GM18861 (cell line): ENCODE data around the gene CNKSR1.

Experiments
- ATAC-seq: cut with Tn5 transposase; IDR thresholded peaks from one replicate; pipeline ENCODE4 v1.9.1; 2021; ENCODE audit not compliant: unreplicated experiment

CNKSR1 gene

GRCh38 chr1:26184086-26184485 lies 6.8 kb downstream of the CNKSR1 start:
- ATAC-seq, result no peak

GRCh38 chr1:26184883-26185282 lies 7.6 kb downstream of the CNKSR1 start:
- ATAC-seq, result no peak

GRCh38 chr1:26187882-26188281 lies 10.6 kb downstream of the CNKSR1 start:
- no peak for ATAC-seq

- ATAC-seq, result no peak
These were observed 11.2 kb downstream of the CNKSR1 start for GRCh38 chr1:26188477-26188876.

- no peak for ATAC-seq
These were observed 12.0 kb downstream of the CNKSR1 start for GRCh38 chr1:26189331-26189730.

GRCh38 chr1:26189751-26190275 lies 12.5 kb downstream of the CNKSR1 start:
- no peak for ATAC-seq

- no peak for ATAC-seq
These were observed 13.2 kb downstream of the CNKSR1 start, which contains the start of gene CATSPER4 for GRCh38 chr1:26190373-26190987. Gene CATSPER4 (plus strand): TSS chr1:26190602. CDS start chr1:26190628, 26 bp downstream.

GRCh38 chr1:26191739-26192138 lies 14.4 kb downstream of the CNKSR1 start:
- ATAC-seq, result no peak

GRCh38 chr1:26195805-26196204 lies 18.5 kb downstream of the CNKSR1 start:
- ATAC-seq, result no peak

GRCh38 chr1:26197301-26197700 lies 20.0 kb downstream of the CNKSR1 start:
- ATAC-seq, result no peak

GRCh38 chr1:26197813-26198212 lies 20.5 kb downstream of the CNKSR1 start:
- no peak for ATAC-seq

GRCh38 chr1:26200413-26200812 lies 23.1 kb downstream of the CNKSR1 start:
- no peak for ATAC-seq

- no peak for ATAC-seq
These were observed 26.5 kb downstream of the CNKSR1 start for GRCh38 chr1:26203642-26204318.

- no peak for ATAC-seq
These were observed 33.0 kb downstream of the CNKSR1 start for GRCh38 chr1:26210147-26210870.

- ATAC-seq, result no peak
These were observed 35.4 kb downstream of the CNKSR1 start for GRCh38 chr1:26212726-26213125.

GRCh38 chr1:26213335-26213905 lies 36.1 kb downstream of the CNKSR1 start:
- no peak for ATAC-seq

- no peak for ATAC-seq
These were observed 38.0 kb downstream of the CNKSR1 start for GRCh38 chr1:26215246-26215645.

GRCh38 chr1:26218906-26219494 lies 41.7 kb downstream of the CNKSR1 start:
- ATAC-seq, result no peak

GRCh38 chr1:26220199-26220912 lies 43.1 kb downstream of the CNKSR1 start:
- ATAC-seq, result no peak

GRCh38 chr1:26221094-26221493 lies 43.8 kb downstream of the CNKSR1 start:
- no peak for ATAC-seq
